Measurements from ENCODE around the gene CERK. TPM values are rescaled to one million over a fixed set of nuclear protein-coding genes. Genes with fewer than 3 reads are reported as not detected.

Gene CERK
- total and polyA plus RNA-seq, 4 donors: 7.9 to 24.3 (median 10.2) TPM

- Histone ChIP-seq H3K4me1 (ENCODE audit: control insufficient read depth in 4 of 4, insufficient read depth in 4 of 4, low read length in 3 of 4) (peaks cover 0 to 42% (median 14%) of the 10 kb centered on the region in 4 donors), H3K9me3 (ENCODE audit: control insufficient read depth in 4 of 4, low read length in 3 of 4) (no peaks in the 10 kb centered on the region), H3K4me3 (ENCODE audit: low read depth in 1 of 3, low read length in 3 of 3) (no peak overlapping the region), H3K27ac (ENCODE audit: low read depth in 1 of 2, low read length in 2 of 2) (no peak overlapping the region), H3K9ac (ENCODE audit: low read depth in 1 of 2, low read length in 2 of 2) (no peak overlapping the region), H3K27me3 (ENCODE audit: control insufficient read depth in 4 of 4, insufficient read depth in 4 of 4, low read length in 3 of 4) (no peaks in the 10 kb centered on the region), H3K36me3 (ENCODE audit: control insufficient read depth in 4 of 4, insufficient read depth in 3 of 4, low read depth in 1 of 4, low read length in 3 of 4) (peaks cover 0 to 3% (median 0%) of the 10 kb centered on the region in 4 donors)
- no peak for DNase-seq (ENCODE audit: low spot score)
- TF ChIP-seq, protein P1, sequence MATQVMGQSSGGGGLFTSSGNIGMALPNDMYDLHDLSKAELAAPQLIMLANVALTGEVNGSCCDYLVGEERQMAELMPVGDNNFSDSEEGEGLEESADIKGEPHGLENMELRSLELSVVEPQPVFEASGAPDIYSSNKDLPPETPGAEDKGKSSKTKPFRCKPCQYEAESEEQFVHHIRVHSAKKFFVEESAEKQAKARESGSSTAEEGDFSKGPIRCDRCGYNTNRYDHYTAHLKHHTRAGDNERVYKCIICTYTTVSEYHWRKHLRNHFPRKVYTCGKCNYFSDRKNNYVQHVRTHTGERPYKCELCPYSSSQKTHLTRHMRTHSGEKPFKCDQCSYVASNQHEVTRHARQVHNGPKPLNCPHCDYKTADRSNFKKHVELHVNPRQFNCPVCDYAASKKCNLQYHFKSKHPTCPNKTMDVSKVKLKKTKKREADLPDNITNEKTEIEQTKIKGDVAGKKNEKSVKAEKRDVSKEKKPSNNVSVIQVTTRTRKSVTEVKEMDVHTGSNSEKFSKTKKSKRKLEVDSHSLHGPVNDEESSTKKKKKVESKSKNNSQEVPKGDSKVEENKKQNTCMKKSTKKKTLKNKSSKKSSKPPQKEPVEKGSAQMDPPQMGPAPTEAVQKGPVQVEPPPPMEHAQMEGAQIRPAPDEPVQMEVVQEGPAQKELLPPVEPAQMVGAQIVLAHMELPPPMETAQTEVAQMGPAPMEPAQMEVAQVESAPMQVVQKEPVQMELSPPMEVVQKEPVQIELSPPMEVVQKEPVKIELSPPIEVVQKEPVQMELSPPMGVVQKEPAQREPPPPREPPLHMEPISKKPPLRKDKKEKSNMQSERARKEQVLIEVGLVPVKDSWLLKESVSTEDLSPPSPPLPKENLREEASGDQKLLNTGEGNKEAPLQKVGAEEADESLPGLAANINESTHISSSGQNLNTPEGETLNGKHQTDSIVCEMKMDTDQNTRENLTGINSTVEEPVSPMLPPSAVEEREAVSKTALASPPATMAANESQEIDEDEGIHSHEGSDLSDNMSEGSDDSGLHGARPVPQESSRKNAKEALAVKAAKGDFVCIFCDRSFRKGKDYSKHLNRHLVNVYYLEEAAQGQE (IDR thresholded peaks at IDR 0.05): no peak
- 83% methylated on average over 7 of the region's 7 CpGs for WGBS
Measured at GRCh38 chr22:46641811-46642266, 96.2 kb downstream of the CERK start.

DNA sequence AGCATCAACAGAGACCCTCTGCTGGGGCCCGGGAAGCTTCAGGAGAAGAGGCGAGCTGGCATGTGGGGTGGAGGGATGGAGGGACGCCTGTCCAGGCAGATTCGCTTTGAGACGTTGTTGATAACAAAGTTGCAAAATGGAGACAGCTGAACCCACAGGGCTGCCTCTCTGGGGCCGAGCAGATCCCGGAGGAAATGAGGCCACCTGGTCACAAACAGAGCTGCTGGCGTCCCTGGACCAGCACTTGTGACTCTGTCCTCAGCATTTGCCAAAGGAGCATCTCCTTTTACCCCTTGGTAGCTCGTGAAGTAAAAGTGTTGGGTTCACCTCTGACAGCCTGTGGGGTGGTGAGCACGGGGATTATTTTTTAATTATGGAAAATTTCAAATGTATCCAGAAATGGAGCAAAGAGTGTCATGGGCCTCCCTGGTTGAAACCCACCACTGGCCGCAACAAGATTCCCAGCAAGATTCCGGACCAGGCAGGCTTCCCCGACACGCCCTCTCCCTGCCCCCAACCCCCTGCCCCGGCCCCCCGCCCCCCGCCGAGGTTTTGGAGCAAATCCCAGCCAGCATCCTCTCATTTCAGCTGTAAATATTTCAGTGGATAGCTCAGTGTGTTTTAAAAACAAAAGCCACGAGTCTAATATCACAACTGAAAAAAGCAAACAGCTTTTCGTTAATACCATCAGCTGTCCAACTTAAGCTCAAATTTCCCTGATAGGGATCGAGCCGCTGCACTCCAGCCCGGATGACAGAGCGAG lies 97.6 kb downstream of the CERK start:
- H3K36me3 ChIP-seq (ENCODE audit: control insufficient read depth in 4 of 4, insufficient read depth in 3 of 4, low read depth in 1 of 4, low read length in 3 of 4): peaks cover 0 to 3% (median 0%) of the 10 kb centered on the region in 4 donors
- H3K4me1 ChIP-seq (ENCODE audit: control insufficient read depth in 4 of 4, insufficient read depth in 4 of 4, low read length in 3 of 4): peaks cover 0 to 40% (median 14%) of the 10 kb centered on the region in 4 donors
- no peak overlapping the region for H3K4me3 ChIP-seq (ENCODE audit: low read depth in 1 of 3, low read length in 3 of 3)
- no peak overlapping the region for H3K9ac ChIP-seq (ENCODE audit: low read depth in 1 of 2, low read length in 2 of 2)
- no peak for DNase-seq (ENCODE audit: low spot score)
- no peaks in the 10 kb centered on the region for H3K9me3 ChIP-seq (ENCODE audit: control insufficient read depth in 4 of 4, low read length in 3 of 4)
- H3K27me3 ChIP-seq (ENCODE audit: control insufficient read depth in 4 of 4, insufficient read depth in 4 of 4, low read length in 3 of 4): no peaks in the 10 kb centered on the region
- no peak overlapping the region for H3K27ac ChIP-seq (ENCODE audit: low read depth in 1 of 2, low read length in 2 of 2)
- WGBS: 84% methylated on average over 24 of the region's 24 CpGs
- TF ChIP-seq SP1 (IDR thresholded peaks at IDR 0.05) (no peak), CTCF (IDR thresholded peaks at IDR 0.05; ENCODE audit: low read depth, low read length, missing input control) (no peak), YY1 (IDR thresholded peaks at IDR 0.05) (no peak), GABPA (IDR thresholded peaks at IDR 0.05 in 1 of 2, conservative IDR thresholded peaks at IDR 0.05 in 1 of 2) (no peak), TAF1 (conservative IDR thresholded peaks at IDR 0.05) (no peak), MAX (IDR thresholded peaks at IDR 0.05) (no peak), FOXA1 (IDR thresholded peaks at IDR 0.05) (no peak), HNF4A (conservative IDR thresholded peaks at IDR 0.05) (no peak), RXRA (IDR thresholded peaks at IDR 0.05) (no peak), EGR1 (IDR thresholded peaks at IDR 0.05; ENCODE audit: low read depth in 2 of 2) (no peak)
- TF ChIP-seq, protein P1 (IDR thresholded peaks at IDR 0.05): no peak
- TF ChIP-seq, protein P2, sequence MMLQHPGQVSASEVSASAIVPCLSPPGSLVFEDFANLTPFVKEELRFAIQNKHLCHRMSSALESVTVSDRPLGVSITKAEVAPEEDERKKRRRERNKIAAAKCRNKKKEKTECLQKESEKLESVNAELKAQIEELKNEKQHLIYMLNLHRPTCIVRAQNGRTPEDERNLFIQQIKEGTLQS (IDR thresholded peaks at IDR 0.05): no peak
